GM06990 (cell line): ENCODE data around the gene TIMP4.
A peak's percentile ranks its signal among the peaks of the same experiment; 100 is the strongest.

ENCODE experiments used
- DNase-seq: peaks from one replicate; pipeline ENCODE4 v3.0.0-alpha.2; 2011; ENCODE audit not compliant: insufficient read length; ENCODE audit errors: extremely low read depth
- H3K27me3 ChIP-seq: replicated peaks from 2 replicates; pipeline ENCODE4 v1.6.0; 2011; ENCODE audit warnings: low read length; ENCODE audit not compliant: control insufficient read depth, insufficient read depth
- H3K36me3 ChIP-seq: 2 replicates; pipeline ENCODE4 v1.5.1; 2011; ENCODE audit warnings: low read length; ENCODE audit not compliant: control insufficient read depth, insufficient read depth
- H3K4me3 ChIP-seq: replicated peaks from 2 replicates; pipeline ENCODE4 v1.5.1; 2011; ENCODE audit warnings: low read depth, mild to moderate bottlenecking, control low read depth, low read length
- TF ChIP-seq, protein P1 (sequence below): IDR thresholded peaks from 2 replicates; pipeline ENCODE4 v1.5.1; 2011; ENCODE audit warnings: low read length, control low read depth, mild to moderate bottlenecking, inconsistent platforms; ENCODE audit not compliant: insufficient read depth, poor library complexity, severe bottlenecking

TIMP4 gene

DNA sequence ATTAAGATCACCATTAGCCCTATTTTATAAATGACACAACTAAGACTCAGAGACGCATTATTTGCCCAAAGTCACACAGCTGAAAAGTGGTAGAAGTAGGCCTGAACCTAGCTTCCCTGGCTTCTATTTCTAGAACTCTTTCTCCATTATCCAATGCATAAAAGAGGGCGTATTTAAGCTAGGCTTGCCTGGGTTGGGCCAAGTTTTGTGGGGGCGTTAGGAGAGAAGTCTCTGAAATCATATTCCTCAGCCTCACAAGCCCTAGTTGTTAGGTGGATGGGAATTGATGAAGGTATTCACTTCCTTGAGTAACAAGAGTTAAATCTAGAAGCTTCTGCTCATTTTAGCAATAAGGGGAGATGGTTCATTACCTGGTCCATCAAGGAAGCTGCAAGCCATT lies 22.3 kb downstream of the TIMP4 start:
- no peak overlapping the region for H3K4me3 ChIP-seq
- no peaks in the 10 kb centered on the region; the same call in 1 of the 2 replicates for H3K27me3 ChIP-seq
- H3K36me3 ChIP-seq, result no peaks in the 10 kb centered on the region
- DNase-seq, result no peak
- TF ChIP-seq, protein P1, sequence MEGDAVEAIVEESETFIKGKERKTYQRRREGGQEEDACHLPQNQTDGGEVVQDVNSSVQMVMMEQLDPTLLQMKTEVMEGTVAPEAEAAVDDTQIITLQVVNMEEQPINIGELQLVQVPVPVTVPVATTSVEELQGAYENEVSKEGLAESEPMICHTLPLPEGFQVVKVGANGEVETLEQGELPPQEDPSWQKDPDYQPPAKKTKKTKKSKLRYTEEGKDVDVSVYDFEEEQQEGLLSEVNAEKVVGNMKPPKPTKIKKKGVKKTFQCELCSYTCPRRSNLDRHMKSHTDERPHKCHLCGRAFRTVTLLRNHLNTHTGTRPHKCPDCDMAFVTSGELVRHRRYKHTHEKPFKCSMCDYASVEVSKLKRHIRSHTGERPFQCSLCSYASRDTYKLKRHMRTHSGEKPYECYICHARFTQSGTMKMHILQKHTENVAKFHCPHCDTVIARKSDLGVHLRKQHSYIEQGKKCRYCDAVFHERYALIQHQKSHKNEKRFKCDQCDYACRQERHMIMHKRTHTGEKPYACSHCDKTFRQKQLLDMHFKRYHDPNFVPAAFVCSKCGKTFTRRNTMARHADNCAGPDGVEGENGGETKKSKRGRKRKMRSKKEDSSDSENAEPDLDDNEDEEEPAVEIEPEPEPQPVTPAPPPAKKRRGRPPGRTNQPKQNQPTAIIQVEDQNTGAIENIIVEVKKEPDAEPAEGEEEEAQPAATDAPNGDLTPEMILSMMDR, result no peak

DNA sequence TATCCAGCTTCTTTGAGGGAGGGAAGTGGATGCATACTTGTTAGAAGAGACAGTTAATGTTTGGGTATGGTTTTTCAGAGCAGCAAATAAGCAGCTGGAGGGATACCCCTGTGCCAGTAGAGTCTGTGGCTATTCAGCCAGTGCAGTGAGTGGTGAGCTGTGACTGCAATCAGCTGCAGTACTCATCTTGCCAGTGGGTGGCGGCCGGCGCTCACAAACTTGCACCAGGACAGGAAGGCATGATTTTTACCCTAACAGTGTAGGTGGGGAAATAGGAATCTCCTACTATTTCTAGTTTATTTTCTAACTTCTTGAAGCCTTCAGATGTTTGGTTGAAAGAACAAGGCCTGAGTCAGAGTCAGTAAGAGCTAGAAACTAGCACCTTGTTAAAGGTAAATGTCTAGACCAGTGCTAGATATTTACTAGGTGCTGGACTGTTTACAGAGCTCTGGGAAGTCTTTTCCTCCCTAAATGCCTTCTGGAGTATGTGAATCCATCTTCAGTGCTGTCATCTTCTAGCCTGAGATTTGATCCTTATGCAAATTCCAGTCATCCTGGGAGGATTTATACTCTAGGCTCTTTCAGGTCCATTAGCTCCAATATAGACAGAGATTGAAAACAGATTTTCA lies 23.6 kb downstream of the TIMP4 start:
- no peak overlapping the region for H3K4me3 ChIP-seq
- TF ChIP-seq, protein P1, result peak; percentile 89
- no peaks in the 10 kb centered on the region for H3K36me3 ChIP-seq
- no peaks in the 10 kb centered on the region; the same call in 1 of the 2 replicates for H3K27me3 ChIP-seq
- peak; percentile 15 for DNase-seq

DNA sequence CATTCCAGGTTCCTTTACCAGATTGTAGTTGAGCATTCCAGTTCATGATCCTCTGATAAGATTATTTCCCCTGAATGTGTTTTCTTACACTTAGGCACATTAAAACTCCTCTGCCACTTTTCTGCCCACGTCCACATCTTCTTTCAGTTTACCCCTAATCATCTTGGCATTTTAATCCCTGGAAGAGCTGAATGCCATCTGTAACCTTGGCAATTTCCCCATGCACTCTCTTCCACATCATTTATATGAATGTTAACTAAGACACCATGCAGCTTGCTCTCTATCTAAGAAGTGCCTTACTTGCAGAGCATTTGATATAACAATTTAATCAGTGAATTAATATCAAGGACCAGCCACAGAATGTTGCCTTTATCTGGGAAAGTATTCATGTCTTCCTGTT lies 25.8 kb downstream of the TIMP4 start:
- no peak for DNase-seq
- Histone ChIP-seq H3K36me3 (no peaks in the 10 kb centered on the region), H3K4me3 (no peak overlapping the region), H3K27me3 (no peaks in the 10 kb centered on the region; the same call in 1 of the 2 replicates)
- TF ChIP-seq, protein P1, result no peak

DNA sequence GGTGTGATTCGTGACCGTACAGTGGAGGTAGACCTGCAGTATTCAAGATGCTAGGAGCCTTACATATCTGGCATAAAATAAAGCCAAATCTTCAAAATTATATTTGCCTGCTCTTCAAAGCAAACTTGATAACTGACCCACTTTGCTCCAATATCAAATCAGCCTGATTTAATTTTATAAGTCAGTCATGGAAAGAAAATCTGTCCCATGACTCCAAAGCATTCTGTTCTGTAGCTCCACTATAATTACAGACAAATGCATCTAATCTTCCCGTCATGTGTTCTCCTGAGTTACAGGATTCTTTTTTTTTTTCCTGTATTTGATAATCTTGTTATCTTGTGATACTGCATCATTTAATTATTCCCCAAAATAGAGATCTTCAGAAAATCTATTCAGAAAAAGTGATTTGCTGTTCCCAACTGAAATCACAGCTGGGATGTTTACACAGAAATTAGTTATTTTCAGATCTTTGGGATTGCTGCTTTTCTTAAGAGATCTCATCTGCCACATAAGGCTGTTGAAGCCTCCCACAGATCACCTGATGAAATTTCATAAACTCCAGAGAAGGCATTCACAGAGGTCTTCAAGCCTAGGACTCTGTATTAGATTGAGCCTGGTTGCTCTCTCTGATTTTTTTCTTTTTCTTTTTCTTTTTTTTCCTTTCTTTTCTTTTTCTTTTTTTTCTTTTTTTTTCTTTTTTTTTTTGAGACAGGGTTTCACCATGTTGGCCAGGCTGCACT lies 27.2 kb downstream of the TIMP4 start:
- DNase-seq, result no peak
- Histone ChIP-seq H3K4me3 (no peak overlapping the region), H3K36me3 (no peaks in the 10 kb centered on the region), H3K27me3 (no peaks in the 10 kb centered on the region; the same call in 1 of the 2 replicates)
- TF ChIP-seq, protein P1, result no peak

DNA sequence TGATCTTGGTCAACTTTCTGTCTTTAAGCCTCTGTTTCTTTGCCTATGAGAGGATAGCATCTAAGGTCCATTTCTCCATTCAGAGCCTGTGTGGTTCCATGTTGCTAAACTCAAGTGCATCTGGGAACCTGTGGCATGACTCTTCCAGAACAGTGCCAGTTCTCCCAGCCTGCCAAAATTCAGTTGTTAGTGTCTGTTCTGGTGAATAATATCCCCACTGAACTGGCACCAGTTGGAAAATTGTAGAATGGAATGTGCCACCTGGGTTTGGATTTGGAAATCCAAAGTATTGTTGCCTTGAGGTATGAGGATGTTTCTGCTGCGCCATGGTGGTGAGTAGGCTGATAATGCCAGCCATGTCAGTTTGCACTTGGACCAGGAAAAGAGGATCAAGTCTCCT lies 31.3 kb downstream of the TIMP4 start:
- Histone ChIP-seq H3K36me3 (no peaks in the 10 kb centered on the region), H3K4me3 (no peak overlapping the region), H3K27me3 (no peaks in the 10 kb centered on the region; the same call in 1 of the 2 replicates)
- no peak for DNase-seq
- TF ChIP-seq, protein P1, result no peak
